Measurements from ENCODE around the gene DPYSL3.

DNA sequence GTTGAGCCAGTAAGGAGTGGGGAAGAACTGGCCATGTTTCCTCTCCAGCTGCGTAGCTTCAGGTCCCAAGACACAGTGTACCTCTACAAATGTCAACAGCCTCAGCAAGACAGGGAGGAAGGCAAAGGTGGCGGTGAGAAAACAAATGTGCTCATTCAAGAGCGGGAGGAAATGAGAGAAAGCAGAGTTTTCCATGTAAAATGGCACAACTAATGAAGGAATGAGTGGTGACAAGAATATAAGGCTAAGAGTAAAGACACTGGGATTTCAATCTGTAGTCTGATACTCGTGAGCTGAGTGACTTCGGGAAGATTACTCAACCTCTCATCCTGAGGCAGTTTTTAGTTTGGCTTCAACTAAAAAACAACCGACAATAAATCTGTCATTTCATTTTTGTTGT lies 67.6 kb downstream of the DPYSL3 start:
- no peak for TF ChIP-seq ZNF274 (IDR thresholded peaks at IDR 0.05; ENCODE audit: low read depth, low read length)
- TF ChIP-seq YY1 (IDR thresholded peaks at IDR 0.05; ENCODE audit: insufficient read depth, insufficient read length), result no peak
- no peak for TF ChIP-seq SUZ12 (IDR thresholded peaks at IDR 0.05; ENCODE audit: extremely low read depth, insufficient read depth, insufficient read length)
